Calu3 (cell line): ENCODE data around the gene SRL. TPM values are rescaled to one million over a fixed set of nuclear protein-coding genes. Genes with fewer than 3 reads are reported as not detected.

Experiments
- BruUV-seq: library from RNA; stranded (reverse); fragments of 400-500 nt; replicated peaks from 2 replicates; lab custom pipeline; 2021; lab: Mats Ljungman, UMichigan
- CTCF ChIA-PET: fragments of 300-600 bp; sonication (Branson Sonifier 250); formaldehyde crosslinking; loops from one replicate; lab custom pipeline; 2022; ENCODE audit warnings: antibody characterized with exemption; lab: Charles Lee
- DNase-seq: peaks from one replicate; pipeline ENCODE4 v3.0.0; 2022
- H3K27ac Mint-ChIP-seq: one replicate; pipeline ENCODE4 v1.8.0; 2022; ENCODE audit warnings: mixed read lengths; ENCODE audit not compliant: unreplicated experiment
- H3K27me3 Mint-ChIP-seq: one replicate; pipeline ENCODE4 v1.8.0; 2022; ENCODE audit warnings: mixed read lengths; ENCODE audit not compliant: unreplicated experiment
- H3K36me3 Mint-ChIP-seq: one replicate; pipeline ENCODE4 v1.8.0; 2022; ENCODE audit warnings: mild to moderate bottlenecking, moderate library complexity, mixed read lengths; ENCODE audit not compliant: insufficient read depth, unreplicated experiment
- H3K4me1 Mint-ChIP-seq: one replicate; pipeline ENCODE4 v1.8.0; 2022; ENCODE audit warnings: mild to moderate bottlenecking, low read depth, mixed read lengths; ENCODE audit not compliant: unreplicated experiment
- H3K4me3 Mint-ChIP-seq: one replicate; pipeline ENCODE4 v1.8.0; 2022; ENCODE audit warnings: mild to moderate bottlenecking, low read depth, moderate library complexity, mixed read lengths; ENCODE audit not compliant: unreplicated experiment
- H3K9me3 Mint-ChIP-seq: one replicate; pipeline ENCODE4 v1.8.0; 2022; ENCODE audit warnings: low read depth, mixed read lengths; ENCODE audit not compliant: unreplicated experiment
- intact Hi-C: fragments of 100-400 bp; cut with micrococcal nuclease; formaldehyde crosslinking; loops from one replicate; pipeline ENCODE4 v1.10.0; 2022; ENCODE audit not compliant: unreplicated experiment
- total RNA-seq: library from RNA; stranded (reverse); gene quantifications from 2 replicates; pipeline ENCODE4 v1.2.3, GENCODE V29; 2022
- TF ChIP-seq, protein P1 (sequence below): fragments of 200-600 bp; IDR thresholded peaks from one replicate; pipeline ENCODE4 v1.8.0; 2022; ENCODE audit warnings: antibody characterized with exemption; ENCODE audit not compliant: unreplicated experiment

The SRL gene
- total RNA-seq, 1 experiment from 2014 or later = not detected

GRCh38 chr16:4275861-4276260 is 34.0 kb upstream of the SRL start:
- Mint-ChIP-seq H3K27me3 (no peaks in the 10 kb centered on the region), H3K4me3 (no peak overlapping the region), H3K9me3 (no peaks in the 10 kb centered on the region), H3K4me1 (no peaks in the 10 kb centered on the region), H3K27ac (no peak overlapping the region), H3K36me3 (peaks cover 35% of the 10 kb centered on the region)
- CTCF ChIA-PET = interaction anchor here (0.7 kb wide), 1 partner anchor 110 kb away, joined by 4 read pairs; no protein-coding TSS in a partner anchor
- no peak for DNase-seq
- intact Hi-C loops = no loop called here
- BruUV-seq = no TSS peak
- TF ChIP-seq, protein P1, sequence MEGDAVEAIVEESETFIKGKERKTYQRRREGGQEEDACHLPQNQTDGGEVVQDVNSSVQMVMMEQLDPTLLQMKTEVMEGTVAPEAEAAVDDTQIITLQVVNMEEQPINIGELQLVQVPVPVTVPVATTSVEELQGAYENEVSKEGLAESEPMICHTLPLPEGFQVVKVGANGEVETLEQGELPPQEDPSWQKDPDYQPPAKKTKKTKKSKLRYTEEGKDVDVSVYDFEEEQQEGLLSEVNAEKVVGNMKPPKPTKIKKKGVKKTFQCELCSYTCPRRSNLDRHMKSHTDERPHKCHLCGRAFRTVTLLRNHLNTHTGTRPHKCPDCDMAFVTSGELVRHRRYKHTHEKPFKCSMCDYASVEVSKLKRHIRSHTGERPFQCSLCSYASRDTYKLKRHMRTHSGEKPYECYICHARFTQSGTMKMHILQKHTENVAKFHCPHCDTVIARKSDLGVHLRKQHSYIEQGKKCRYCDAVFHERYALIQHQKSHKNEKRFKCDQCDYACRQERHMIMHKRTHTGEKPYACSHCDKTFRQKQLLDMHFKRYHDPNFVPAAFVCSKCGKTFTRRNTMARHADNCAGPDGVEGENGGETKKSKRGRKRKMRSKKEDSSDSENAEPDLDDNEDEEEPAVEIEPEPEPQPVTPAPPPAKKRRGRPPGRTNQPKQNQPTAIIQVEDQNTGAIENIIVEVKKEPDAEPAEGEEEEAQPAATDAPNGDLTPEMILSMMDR = no peak

DNA sequence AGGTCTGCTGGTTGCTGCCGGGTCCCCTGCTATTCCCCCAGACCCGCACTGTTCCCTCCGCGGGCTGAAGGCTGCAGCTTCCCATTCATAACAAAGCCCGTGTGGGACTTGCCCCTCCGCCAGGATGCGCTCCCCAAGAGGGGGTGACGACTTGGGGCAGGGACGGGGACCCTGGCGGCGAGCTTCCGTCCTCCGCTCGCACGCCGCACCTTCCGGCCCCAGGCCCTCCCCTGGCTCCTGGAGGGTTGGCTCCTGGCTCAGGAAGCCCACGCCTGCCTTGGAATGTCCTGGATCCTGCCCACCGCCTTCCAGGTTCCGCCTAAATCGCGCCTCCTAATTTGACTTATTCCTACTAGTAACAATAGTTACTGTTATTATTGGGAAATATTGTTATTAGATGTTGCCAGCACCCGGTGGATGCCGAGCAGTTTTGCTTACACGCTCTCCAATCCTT is 32.0 kb upstream of the SRL start:
- DNase-seq = peak; percentile 89
- peak overlapping the region; percentile 83 for H3K4me3 Mint-ChIP-seq
- intact Hi-C loops = no loop called here
- TF ChIP-seq, protein P1 = no peak
- BruUV-seq = no TSS peak
- H3K27me3 Mint-ChIP-seq = no peaks in the 10 kb centered on the region
- peaks cover 41% of the 10 kb centered on the region for H3K36me3 Mint-ChIP-seq
- H3K4me1 Mint-ChIP-seq = no peaks in the 10 kb centered on the region
- peak overlapping the region; percentile 92 for H3K27ac Mint-ChIP-seq
- CTCF ChIA-PET = interaction anchor here (0.7 to 3.5 kb wide), 15 partner anchors 10 to 1101 kb away, joined by 3 to 41 read pairs (median 6); no protein-coding TSS in a partner anchor
- H3K9me3 Mint-ChIP-seq = no peaks in the 10 kb centered on the region

DNA sequence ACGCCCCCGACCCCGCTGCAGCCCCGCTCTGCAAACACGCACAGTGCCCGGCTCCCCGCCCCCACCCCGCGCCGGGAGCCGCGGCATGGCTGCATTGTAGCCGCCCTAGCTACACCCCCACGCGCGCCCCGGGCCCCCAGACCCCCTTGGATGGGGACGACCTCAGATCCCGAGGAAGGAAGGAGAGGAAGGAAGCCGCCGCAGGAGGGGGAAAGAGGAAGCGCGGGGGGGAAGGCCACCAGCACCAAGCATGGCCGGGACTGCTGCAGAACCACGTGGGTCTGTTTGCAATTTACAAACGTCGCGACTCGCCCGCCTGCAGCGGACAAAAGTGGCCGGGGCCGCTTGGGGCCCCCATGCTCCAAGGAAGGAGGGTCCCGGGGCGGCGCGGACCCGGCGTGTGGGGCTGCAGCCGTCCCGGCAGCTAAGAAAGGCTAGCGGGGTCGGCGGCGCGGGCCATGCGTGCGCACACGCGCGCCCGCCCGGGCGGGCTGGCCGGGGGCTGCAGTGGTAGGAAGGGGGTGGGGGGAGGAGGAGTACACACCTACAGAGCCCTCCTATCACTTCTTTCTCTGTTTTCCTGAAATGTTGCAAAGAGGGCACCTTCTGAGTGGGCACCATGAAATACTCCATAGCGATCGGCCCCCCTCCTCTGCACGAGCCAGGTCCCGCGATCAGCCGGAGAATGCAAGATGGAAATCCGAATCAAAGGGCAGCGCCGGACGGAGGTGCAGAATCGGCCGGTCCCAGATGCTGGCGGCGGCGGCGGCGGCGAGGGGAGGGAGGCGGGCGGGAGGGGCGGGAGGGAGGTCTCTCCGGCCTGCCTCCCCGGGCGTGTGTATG is 30.5 kb upstream of the SRL start:
- CTCF ChIA-PET = interaction anchor here (0.6 to 3.5 kb wide), 16 partner anchors 17 to 492 kb away, joined by 3 to 41 read pairs (median 5); no protein-coding TSS in a partner anchor
- H3K36me3 Mint-ChIP-seq = peaks cover 41% of the 10 kb centered on the region
- H3K4me1 Mint-ChIP-seq = no peaks in the 10 kb centered on the region
- TF ChIP-seq, protein P1 = no peak
- BruUV-seq = no TSS peak
- H3K27me3 Mint-ChIP-seq = no peaks in the 10 kb centered on the region
- peak overlapping the region; percentile 92 for H3K27ac Mint-ChIP-seq
- intact Hi-C loops = no loop called here
- peak; percentile 53 for DNase-seq
- H3K9me3 Mint-ChIP-seq = no peaks in the 10 kb centered on the region
- peak overlapping the region; percentile 83 for H3K4me3 Mint-ChIP-seq

- DNase-seq = peak; percentile 96
- no peaks in the 10 kb centered on the region for H3K9me3 Mint-ChIP-seq
- BruUV-seq = TSS peak; percentile 95
- CTCF ChIA-PET = interaction anchor here (0.6 to 3.5 kb wide), 8 partner anchors 18 to 132 kb away, joined by 3 to 41 read pairs (median 5); no protein-coding TSS in a partner anchor
- peak overlapping the region; percentile 83 for H3K4me3 Mint-ChIP-seq
- peaks cover 41% of the 10 kb centered on the region for H3K36me3 Mint-ChIP-seq
- TF ChIP-seq, protein P1 = no peak
- H3K4me1 Mint-ChIP-seq = no peaks in the 10 kb centered on the region
- peak overlapping the region; percentile 92 for H3K27ac Mint-ChIP-seq
- intact Hi-C loops = no loop called here
- no peaks in the 10 kb centered on the region for H3K27me3 Mint-ChIP-seq
Measured at GRCh38 chr16:4271176-4272113, 29.6 kb upstream of the SRL start.
